HS-27A (cell line): ENCODE measurements around the gene EFL1.
A peak's percentile ranks its signal among the peaks of the same experiment; 100 is the strongest.

Experiments used
- DNase-seq: peaks from one replicate; pipeline ENCODE4 v3.0.0-alpha.2; 2012; ENCODE audit warnings: low read depth, missing footprints

The EFL1 gene

DNA sequence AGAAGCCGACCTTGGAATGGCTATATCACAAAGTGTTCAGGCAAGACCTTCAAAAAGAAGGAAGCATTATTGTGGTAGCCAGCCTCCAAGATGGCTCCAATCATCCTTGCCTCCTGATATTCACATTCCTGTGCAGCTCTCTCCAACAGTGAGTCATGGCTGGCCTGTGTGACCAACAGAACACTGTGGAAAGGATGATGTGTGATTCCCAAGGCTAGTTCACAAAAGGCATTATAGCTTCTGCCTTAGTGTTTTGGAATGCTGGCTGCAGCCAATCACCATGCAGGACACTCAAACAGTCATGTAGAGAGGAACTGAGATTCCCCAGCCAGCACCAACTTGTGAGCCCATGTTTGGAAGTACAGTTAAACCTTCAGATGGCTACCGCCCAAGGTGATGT, 102.6 kb downstream of the EFL1 start:
- DNase-seq = peak; percentile 97

DNA sequence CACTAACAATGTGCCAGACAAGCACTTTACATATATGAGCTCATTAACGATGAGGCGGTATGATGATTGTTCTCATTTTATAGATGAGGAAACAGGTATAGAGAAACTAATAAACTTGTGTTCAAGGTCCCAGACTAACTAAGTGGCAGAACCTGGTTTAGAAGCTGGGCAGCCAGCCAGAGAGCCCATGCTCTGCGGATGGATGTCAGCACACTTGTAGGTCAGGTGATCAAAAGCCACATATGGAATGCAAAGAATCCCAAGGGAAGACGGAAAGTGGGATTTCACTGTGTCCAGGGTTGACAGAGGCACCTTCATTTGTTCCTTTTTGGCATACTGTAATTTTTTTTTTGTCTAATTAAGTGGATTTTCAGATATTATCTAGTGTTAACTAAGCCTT, 103.7 kb downstream of the EFL1 start:
- no peak for DNase-seq

DNA sequence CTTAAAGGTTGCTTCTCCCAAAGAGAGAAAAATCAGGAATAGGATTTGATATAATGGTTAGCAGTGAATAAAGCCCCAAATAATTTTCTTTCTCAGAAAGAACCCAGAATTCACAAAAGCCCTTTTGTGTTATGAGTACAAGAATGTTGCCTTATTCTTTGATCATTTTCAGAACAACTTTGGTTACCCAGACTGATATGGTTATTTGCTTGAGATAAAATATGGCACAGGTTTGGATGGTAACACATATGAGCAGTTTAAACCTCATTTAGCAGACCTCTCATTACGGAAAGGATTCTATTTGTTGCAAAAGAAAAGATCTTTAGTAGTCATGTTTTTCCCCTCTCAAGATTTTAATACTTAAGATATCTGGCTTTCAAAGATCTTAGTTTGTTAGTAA, 111.9 kb downstream of the EFL1 start:
- DNase-seq = no peak

DNA sequence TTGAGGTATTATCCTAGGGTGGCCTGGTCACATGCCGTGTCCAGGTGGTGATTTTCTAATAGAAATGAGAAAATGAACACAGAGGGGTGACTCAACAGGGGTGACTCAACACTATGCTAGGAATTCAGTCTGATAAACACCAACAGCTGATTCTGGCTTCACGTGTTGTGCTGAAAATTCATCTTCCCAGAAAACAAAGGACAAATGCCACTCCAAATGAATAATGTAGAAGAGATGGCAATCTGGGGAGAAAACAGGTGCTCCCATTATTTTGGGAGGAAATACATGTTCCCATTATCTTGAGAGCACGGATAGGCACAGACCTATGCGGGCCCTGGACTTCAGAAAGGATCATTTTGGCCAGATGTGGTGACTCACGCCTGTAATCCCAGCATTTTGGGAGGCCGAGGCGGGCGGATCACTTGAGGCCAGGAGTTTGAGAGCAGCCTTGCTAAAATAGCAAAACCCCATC, 115.5 kb downstream of the EFL1 start:
- peak; percentile 99 for DNase-seq

DNA sequence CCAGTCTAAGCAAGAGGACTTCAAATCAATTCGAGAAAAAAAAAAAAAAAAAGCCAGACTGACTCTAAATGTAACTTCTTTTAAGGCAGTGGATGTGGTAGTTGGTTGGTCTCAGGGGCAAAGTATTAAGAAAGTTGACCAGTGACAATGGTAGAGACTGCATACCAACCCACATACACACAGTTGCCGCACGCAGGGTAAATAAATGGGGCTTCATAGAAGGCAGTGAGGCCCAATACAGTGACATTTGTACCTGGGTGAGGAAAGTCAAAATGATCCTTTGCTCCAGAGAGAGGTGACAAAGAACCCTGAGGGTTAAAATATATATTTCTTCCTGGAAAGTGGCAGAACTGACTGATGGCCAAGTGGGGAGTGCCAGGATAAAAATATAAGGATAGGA, 116.0 kb downstream of the EFL1 start:
- DNase-seq = no peak

DNA sequence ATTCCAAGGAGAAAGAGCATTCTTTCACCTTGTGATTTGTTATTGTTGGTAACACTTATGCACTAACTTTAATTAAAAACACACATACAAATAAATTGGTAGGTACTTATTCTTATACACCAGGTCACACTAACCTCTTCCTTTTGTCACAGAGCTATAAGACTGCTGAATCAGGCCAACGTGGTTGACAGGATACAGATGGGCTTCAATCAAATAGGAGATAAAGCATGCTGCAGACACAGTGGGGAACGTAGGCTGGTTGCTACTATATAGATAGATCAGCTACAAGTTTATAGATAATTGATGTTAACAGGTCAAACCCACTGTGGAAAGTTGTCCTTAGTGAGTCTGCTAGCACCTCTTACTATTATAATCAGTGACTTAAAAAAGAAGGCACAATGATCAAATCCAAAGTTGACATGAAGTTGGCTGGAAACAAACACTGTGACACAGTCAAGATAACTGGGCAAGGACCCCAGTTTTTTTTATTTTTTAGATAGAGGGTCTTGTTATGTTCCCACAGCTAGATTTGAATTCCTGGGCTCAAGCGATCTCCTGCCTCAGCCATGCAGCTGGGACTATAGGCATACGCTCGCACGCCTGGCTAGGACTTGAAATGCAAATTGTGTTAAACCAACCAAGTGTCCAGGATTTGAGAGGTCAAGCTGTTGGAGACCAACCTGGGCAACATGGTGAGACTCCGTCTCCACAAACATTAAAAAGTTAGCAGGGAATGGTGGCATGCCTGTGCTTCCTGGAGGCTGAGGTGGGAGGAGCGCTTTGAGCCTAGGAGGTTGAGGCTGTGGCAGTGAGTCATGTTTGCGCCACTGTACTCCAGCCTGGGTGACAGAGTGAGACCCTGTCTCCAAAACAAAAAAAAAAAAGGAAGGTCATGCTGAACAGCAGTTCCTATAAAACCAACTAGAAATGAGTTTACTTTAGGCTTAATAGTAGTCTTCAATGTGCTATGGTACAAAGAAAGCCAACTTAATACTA, 118.8 kb downstream of the EFL1 start:
- DNase-seq = no peak

DNA sequence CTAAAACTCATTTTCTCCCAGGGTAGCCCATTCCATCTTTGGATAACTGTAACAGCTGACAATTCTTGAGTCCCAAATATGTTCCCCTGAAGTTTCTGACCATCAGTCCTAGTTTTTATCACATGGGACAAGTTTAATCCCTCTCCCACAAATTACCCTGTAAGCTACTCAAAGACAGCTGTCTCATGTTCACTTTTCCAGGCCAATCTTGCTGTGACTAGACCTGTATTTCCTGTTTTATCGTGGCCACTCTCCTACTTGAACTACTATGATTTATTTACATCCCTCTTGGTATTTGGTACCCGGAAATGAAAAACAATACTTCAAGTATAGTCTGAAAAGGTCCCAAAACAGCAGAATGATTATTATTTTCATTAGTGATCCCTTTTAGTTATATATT, 121.6 kb downstream of the EFL1 start:
- no peak for DNase-seq

DNA sequence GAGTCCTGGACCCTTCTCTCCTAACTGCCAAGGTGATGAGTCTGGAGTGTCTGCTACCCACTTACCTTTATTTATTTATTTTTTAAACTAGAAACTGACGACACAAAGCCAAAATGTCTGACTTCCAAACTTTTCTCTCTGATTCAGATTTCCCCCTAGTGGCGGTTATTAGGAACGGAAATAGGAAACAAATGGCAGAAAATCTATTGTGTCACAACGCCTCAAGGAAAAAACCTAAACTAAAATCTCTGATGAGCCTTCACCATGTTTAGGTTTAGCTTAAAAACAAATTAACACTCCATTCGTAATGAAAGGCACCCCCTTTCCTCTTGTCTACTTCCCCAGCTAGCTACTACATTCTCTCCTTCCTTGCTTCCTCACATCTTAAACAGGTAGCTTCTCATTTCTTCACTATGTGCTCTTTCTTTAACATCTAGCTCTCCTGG, 122.7 kb downstream of the EFL1 start:
- DNase-seq = no peak

DNA sequence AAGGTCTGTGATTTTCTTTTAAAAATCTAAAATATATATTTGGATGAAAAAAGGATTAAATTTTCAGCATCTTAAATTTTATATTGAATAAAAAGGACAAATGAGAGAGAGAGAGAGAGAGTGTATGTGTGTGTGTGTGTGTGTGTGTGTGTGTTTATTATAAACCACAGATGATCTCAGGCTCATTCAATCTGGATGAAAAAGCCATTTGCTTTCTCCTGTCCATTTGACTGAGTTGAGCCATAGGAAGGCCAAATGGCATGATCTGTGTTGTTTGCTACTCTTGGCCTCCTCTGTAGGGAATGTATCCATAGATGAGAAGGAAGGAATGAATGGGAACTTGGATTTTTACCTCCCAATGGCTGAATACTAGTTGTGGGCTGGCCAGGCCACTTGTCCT, 124.2 kb downstream of the EFL1 start:
- DNase-seq = no peak

DNA sequence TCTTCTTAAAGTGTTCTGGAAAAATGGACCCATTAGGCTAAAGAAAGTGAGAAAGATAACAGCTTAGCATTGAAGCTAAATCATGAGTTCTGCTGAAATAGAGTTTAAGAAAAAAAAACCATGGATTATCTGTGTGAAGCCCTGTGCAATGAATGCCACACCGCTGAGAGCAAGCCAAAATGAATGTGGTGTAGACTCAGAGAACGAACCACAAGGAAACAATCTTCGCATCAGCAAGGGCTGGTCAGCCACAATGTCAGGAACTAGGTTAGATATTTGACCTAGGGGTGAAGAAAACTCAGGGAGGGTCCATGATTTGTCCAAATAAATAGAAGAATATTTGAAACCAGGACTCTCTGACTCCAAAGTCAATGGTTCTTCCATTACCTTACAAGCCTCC, 125.3 kb downstream of the EFL1 start:
- DNase-seq = no peak

DNA sequence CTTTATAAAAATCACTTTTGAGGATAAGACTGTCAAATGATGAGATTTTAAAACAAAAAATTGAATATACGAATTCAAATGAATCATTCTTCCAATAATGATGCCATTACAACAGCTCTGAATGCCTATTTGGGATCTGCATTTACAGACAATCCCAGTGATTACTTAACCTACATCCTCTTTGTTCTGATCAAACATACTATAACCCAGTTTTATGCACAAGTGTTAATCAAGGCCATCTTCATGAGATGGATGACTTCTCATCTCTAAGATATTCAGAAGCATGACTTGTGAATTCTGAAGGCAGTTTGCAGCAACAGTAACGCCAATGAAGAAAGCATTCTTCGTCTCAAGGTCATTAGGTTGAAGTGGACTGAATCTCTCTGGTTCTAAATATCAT, 126.4 kb downstream of the EFL1 start:
- DNase-seq = no peak

DNA sequence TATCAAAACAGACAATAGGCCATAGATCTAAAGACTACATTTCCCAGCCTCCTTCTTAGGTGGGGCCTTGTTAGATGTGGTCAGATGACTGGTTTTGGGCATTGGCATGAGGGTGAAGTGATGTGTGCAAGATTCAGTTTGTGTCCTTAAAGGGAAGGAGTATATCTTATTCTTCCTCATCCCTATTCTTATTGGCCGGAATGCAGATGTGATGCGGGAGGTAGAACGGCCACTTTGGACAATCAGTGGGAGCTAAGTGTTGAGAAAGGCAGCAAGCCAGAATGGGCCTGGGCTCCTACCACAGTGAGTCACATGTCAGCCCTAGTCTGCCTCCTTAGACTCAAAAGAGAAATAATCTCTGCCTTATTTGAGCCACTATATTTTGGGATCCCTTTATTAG, 126.9 kb downstream of the EFL1 start:
- peak; percentile 88 for DNase-seq

DNA sequence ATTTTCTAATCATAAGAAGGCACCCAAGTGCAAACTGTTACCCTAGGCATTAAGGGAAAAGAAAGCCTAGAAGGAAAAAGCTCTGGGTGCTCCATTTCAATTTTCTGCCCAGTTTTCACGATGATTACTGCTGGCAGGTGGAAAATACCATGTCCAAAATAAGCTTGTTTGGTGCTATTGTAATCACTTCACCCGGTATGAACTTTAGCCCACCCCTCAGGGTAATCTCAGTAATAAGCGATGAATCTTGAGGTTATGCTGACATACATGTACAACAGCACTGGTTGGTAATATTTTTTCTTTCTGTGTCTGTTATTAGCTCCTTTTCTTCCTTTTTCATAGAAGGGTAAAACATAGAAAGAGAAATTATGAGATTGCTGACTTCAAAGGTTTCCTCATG, 128.1 kb downstream of the EFL1 start:
- DNase-seq = no peak

DNA sequence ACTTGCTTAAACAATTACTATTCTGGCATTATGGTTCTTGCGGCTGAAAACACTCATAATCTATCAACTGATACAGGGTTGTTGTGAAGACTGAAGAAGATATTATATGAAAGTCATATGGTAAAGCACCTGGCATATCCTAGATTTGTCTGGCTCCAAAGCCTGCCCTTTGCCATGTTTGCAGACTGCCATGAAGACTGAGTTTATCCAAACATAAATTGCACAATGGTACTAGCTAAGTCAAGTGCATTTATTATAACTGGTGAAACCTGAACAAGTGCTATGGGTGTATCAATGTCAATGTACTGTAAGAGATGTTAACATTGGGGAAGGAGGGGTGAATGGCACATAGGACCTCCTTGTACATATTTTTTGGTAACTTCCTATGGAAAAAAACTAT, 129.3 kb downstream of the EFL1 start:
- no peak for DNase-seq

DNA sequence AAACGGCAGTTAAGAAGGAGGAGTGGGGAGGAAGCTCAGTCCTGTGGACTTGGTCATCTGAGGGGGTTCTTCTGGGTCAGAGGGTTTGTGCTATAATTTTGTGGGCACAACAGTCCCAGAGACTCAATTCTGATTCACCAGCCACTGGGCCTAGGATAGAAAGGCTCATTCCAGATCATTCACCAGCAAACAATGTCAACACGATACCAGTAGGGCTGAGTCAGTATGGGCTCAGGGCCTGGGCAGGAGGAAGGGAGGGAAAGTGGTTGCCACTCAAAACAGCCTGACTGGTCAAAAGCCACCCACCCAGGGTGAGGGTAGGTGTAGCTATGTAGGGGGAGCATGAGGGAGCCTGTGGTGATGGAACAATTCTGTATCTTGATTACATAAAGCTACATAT, 129.8 kb downstream of the EFL1 start:
- peak; percentile 98 for DNase-seq

DNA sequence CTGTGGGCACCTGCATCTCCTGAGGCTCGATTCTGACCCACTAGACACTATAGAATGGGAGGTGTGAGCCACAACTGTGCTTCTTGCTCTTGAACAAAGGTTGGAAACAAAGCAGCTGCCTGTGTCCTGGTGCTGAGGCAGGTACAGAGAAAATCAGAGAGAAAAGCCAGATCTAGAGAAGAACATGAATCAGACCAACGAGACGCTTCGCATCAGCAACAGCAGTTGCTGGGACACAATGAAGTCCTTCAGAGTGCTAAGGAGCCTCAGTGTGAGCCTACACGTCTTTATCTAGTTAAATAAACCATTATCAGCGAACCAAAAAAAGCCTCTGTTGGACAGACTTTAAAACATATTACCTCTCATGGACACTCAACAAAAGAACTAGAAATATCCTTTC, 130.4 kb downstream of the EFL1 start:
- no peak for DNase-seq

DNA sequence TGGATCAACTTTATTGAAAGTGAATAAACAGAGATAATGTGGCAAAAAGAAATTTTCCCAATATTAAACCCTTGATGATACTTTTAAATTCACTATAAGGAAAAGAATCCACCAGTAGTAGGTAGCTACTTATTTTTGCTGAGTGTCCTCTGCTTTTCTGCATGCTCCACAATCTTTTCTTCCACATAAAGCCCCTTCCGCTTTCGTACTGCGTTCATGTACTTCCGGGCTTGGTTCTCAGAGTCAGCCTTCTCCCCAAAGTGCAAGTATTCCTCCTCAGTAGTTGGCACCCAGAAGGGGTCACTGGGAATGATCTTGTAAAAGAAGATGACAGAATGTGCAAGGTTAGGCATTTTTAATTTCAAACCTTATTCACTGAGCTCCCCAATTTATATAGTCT, 132.3 kb downstream of the EFL1 start:
- DNase-seq = no peak

DNA sequence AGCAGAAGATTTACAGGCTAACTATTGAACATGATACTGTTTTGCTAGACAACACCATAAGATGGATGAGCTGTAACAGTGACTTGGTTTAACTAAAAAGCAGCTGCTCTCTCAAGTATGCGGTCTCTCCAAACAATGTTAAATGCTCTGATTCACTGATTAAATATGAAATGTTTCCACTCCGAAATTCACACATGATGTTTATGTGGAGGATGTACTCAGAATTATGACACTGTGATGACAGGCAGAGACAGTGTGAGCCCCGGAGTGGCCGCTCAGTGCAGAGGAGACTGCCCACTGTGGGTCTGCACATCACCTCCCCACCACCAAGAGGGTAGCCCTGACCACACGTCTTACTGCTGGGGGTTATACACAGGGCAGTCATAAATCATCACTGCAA, 132.8 kb downstream of the EFL1 start:
- DNase-seq = peak; percentile 96

DNA sequence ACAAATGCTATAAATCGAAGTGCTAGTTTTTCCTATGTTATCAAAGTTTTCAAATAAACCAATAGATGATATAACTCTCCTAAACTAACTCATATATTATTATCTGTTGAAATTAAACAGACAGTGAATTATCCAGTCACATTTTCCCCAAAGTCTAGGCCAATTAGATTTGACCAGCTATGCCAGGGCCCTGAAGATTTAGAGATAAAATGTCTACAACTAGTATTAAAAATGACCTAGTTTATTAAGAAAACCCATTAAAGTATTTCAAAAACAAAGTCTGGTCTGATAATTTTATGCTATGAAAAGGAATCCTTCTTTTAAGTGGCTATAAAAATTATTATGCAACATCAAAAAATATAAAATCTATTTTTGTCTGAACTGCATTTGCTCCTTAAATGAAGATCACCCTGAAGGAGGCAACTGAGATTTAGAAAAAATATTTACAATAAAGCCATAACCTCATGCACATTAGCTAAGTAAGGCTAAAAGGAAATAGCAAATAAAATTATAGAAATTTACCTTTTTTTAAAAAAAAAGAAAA, 133.3 kb downstream of the EFL1 start:
- DNase-seq = no peak

DNA sequence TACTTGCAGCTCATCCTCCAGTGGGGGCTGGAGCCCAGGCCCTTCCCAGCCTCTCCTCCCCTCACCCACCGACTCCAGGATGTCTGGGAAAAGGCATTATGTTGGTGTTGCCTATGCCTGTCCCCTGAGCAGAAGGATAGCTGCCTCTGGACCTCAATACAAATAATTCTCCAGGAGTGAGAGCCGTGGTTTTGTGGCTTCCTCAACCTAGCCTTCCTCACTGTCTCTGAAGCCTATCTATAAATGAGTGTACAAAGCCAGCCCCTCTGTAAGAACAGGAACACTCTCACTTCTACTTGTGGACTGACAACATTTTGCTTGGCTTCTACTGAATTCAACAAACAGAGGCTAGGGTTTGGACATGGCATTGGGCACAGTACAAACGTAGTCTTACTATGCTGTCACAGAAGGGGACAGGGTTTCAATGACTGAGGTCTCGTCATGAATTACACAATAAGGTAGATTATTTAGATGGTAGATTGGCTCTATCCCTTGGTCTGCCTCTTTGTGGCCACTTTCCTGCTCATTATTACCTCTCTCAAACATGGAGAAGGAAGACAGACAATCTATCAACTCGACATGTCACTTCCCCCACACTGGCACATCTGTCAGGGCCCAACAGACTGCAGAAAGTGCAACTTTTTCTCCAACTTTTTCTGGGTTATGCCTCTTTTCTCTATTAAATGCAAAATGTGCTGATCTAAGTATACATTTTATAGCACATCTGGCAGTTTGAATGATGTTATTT, 134.0 kb downstream of the EFL1 start:
- DNase-seq = no peak

DNA sequence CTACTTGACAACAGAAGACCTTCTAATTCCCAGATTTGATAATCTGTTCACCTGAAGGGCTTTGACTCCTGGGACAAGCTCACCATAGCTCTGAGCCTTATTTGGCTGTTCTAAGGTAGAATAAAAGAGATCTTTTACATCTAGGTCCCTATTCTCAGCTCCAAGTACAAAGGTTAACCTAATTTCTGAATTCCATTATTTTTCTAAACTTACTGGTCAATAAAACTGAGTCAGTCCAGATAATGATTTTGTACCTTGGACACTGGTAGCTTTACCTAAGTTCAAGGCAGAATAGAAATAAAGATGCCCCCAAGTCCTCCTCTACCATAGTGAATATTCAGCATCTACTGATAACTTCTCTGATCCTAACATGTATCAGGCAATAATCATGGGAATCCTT, 135.0 kb downstream of the EFL1 start:
- no peak for DNase-seq

DNA sequence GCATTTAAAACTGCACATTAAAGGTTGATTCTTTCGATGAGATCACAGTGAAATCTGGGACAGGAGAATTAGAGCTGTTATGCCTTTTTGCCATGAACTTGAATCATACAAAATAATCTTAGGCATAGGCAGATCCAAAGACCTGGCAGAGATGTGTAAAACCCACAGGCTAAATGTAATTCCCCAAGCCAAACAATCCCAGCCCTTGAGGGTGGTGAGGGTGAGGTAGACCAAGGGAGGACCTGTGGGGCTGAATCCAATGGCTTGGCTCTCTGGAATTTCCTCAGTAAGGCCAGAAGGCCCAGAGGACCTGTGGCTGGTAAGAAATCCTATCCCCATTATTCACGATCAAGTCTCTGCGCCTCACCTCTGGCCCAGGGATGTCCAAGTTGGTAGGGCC, 136.2 kb downstream of the EFL1 start:
- DNase-seq = no peak
